ENCODE measurements around the gene KCNIP1. TPM values are rescaled to one million over a fixed set of nuclear protein-coding genes. Genes with fewer than 3 reads are reported as not detected.
A peak's percentile ranks its signal among the peaks of the same experiment; 100 is the strongest.

Gene KCNIP1
- total and polyA plus RNA-seq, 9 of the 15 experiments (the other 6 are each of a cell fraction or from before 2014, with no cell fraction given) = not detected

DNA sequence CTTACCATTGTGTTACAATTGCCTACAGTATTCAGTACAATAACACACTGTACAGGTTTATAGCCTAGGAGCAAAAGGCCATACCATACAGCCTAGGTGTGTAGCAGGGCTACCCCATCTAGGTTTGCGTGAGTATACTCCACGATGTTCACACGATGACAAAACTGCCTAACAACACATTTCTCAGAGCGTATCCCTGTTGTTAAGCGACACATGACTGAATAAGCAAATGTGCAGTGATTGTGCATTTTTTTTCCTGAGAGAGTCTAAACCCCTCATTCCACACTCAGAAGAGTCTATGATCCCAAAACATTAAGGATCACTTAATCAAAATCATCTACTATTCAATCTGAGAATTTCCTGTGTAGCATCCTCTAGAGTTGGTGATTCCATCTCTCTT lies 211.3 kb downstream of the KCNIP1 start:
- H3K9me3 ChIP-seq (replicated peaks; ENCODE audit: control insufficient read depth, insufficient read depth, low read depth, low read length) = no peaks in the 10 kb centered on the region
- no peaks in the 10 kb centered on the region for H4K20me1 ChIP-seq (replicated peaks; ENCODE audit: control insufficient read depth, insufficient read depth, low read length)
- no peaks in the 10 kb centered on the region for H3K4me1 ChIP-seq (replicated peaks in 1 of 2; ENCODE audit: control insufficient read depth in 2 of 2, insufficient read depth in 2 of 2, low read length in 2 of 2)
- H3K27me3 ChIP-seq (ENCODE audit: control insufficient read depth in 2 of 2, insufficient read depth in 2 of 2, low read length in 2 of 2) = peaks cover 0 to 8% of the 10 kb centered on the region in 2 experiments; a peak in 1 of 5 replicates
- no peaks in the 10 kb centered on the region for H3K79me2 ChIP-seq (ENCODE audit: control insufficient read depth, insufficient read depth, low read length)
- no peak overlapping the region for H3K27ac ChIP-seq (ENCODE audit: extremely low read depth, low read depth, low read length)
- ChIA-PET CTCF (ENCODE audit: low intra/inter-chr PET ratio) (no interaction called here), POLR2A (interaction anchor here (0.6 kb wide), 1 partner anchor 422 kb away, joined by 3 read pairs; no protein-coding TSS in a partner anchor)
- H3K36me3 ChIP-seq (ENCODE audit: control insufficient read depth, insufficient read depth, low read length) = no peaks in the 10 kb centered on the region
- no peak overlapping the region for H2AFZ ChIP-seq (ENCODE audit: low read depth, low read length)
- H3K4me3 ChIP-seq = no peak overlapping the region
- ATAC-seq (no peak), DNase-seq (ENCODE audit: extremely low read depth in 1 of 4, low spot score in 3 of 4) (no peak), FAIRE-seq (no peak)
- no TSS peak for BruUV-seq (replicated peaks)
- in situ Hi-C loops (cut with MboI) = no loop called here
- no peak overlapping the region for H3K4me2 ChIP-seq (ENCODE audit: insufficient read depth, low read length)
- intact Hi-C loops (cut with micrococcal nuclease) = no loop called here
- WGBS (ENCODE audit: insufficient coverage, low coverage, missing lambda C conversion rate) = 0% methylated on average over 5 of the region's 5 CpGs
- H3K9ac ChIP-seq (ENCODE audit: insufficient read depth in 1 of 2, low read depth in 2 of 2, low read length in 2 of 2) = no peak overlapping the region
- H3K9me1 ChIP-seq (ENCODE audit: control insufficient read depth, insufficient read depth, low read length) = no peaks in the 10 kb centered on the region
- TF ChIP-seq MCM5 (IDR thresholded peaks at IDR 0.05; ENCODE audit: low read depth) = no peak
- TF ChIP-seq RFX1 (IDR thresholded peaks at IDR 0.05) = peak; percentile 60
- TF ChIP-seq NFE2 (IDR thresholded peaks at IDR 0.05; ENCODE audit: low read depth) = 0 out of 2 replicates have a peak, but pooled peaks have one; percentile 7
- 0 out of 2 replicates have a peak, but pooled peaks have one; percentile 7 for TF ChIP-seq MAFG (tag; conservative IDR thresholded peaks at IDR 0.05)
- no peak for TF ChIP-seq ATF1 (CRISPR knock-in tag; IDR thresholded peaks at IDR 0.05)
- TF ChIP-seq ATF1 (tag; IDR thresholded peaks at IDR 0.05) = no peak
- TF ChIP-seq, protein P1, sequence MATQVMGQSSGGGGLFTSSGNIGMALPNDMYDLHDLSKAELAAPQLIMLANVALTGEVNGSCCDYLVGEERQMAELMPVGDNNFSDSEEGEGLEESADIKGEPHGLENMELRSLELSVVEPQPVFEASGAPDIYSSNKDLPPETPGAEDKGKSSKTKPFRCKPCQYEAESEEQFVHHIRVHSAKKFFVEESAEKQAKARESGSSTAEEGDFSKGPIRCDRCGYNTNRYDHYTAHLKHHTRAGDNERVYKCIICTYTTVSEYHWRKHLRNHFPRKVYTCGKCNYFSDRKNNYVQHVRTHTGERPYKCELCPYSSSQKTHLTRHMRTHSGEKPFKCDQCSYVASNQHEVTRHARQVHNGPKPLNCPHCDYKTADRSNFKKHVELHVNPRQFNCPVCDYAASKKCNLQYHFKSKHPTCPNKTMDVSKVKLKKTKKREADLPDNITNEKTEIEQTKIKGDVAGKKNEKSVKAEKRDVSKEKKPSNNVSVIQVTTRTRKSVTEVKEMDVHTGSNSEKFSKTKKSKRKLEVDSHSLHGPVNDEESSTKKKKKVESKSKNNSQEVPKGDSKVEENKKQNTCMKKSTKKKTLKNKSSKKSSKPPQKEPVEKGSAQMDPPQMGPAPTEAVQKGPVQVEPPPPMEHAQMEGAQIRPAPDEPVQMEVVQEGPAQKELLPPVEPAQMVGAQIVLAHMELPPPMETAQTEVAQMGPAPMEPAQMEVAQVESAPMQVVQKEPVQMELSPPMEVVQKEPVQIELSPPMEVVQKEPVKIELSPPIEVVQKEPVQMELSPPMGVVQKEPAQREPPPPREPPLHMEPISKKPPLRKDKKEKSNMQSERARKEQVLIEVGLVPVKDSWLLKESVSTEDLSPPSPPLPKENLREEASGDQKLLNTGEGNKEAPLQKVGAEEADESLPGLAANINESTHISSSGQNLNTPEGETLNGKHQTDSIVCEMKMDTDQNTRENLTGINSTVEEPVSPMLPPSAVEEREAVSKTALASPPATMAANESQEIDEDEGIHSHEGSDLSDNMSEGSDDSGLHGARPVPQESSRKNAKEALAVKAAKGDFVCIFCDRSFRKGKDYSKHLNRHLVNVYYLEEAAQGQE (IDR thresholded peaks at IDR 0.05; ENCODE audit: borderline replicate concordance) = no peak
- TF ChIP-seq, protein P1 (CRISPR knock-in tag; IDR thresholded peaks at IDR 0.05; ENCODE audit: low read depth) = no peak
- TF ChIP-seq, protein P2, sequence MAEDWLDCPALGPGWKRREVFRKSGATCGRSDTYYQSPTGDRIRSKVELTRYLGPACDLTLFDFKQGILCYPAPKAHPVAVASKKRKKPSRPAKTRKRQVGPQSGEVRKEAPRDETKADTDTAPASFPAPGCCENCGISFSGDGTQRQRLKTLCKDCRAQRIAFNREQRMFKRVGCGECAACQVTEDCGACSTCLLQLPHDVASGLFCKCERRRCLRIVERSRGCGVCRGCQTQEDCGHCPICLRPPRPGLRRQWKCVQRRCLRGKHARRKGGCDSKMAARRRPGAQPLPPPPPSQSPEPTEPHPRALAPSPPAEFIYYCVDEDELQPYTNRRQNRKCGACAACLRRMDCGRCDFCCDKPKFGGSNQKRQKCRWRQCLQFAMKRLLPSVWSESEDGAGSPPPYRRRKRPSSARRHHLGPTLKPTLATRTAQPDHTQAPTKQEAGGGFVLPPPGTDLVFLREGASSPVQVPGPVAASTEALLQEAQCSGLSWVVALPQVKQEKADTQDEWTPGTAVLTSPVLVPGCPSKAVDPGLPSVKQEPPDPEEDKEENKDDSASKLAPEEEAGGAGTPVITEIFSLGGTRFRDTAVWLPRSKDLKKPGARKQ (CRISPR knock-in tag; IDR thresholded peaks at IDR 0.05) = no peak
- TF ChIP-seq ESRRB (CRISPR knock-in tag; IDR thresholded peaks at IDR 0.05; ENCODE audit: borderline replicate concordance) = no peak
- TF ChIP-seq PPARD (CRISPR knock-in tag; IDR thresholded peaks at IDR 0.05) = no peak
- TF ChIP-seq, protein P3, sequence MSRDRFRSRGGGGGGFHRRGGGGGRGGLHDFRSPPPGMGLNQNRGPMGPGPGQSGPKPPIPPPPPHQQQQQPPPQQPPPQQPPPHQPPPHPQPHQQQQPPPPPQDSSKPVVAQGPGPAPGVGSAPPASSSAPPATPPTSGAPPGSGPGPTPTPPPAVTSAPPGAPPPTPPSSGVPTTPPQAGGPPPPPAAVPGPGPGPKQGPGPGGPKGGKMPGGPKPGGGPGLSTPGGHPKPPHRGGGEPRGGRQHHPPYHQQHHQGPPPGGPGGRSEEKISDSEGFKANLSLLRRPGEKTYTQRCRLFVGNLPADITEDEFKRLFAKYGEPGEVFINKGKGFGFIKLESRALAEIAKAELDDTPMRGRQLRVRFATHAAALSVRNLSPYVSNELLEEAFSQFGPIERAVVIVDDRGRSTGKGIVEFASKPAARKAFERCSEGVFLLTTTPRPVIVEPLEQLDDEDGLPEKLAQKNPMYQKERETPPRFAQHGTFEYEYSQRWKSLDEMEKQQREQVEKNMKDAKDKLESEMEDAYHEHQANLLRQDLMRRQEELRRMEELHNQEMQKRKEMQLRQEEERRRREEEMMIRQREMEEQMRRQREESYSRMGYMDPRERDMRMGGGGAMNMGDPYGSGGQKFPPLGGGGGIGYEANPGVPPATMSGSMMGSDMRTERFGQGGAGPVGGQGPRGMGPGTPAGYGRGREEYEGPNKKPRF (IDR thresholded peaks at IDR 0.05; ENCODE audit: low read depth, low read length) = no peak
